Gastrocnemius medialis (tissue), 4 donors: ENCODE results near the gene RAD51B. TPM values are rescaled to one million over a fixed set of nuclear protein-coding genes. Genes with fewer than 3 reads are reported as not detected.

Source experiments
- ATAC-seq, 2 donors: fragments of 150-250 bp; one replicate each; pipeline ENCODE4 v1.9.1; 2016
- DNase-seq, 2 donors: peaks; one replicate each; pipeline ENCODE4 v3.0.0-alpha.2; 2019
- H3K27ac ChIP-seq, 4 donors: fragments of 200-600 bp; sonication (generic); 1 replicate in 1 of 4; 2 replicates in 3 of 4; pipeline ENCODE4 v1.5.1; 2016 to 2018; ENCODE audit warnings: mild to moderate bottlenecking in 2 of 4, moderate library complexity in 1 of 4
- H3K27me3 ChIP-seq, 3 donors: fragments of 200-600 bp; sonication (generic) in 2 of 3; 1 replicate in 1 of 3; 2 replicates in 2 of 3; pipeline versions ENCODE4 v1.5.1 to v1.6.0; 2016 to 2019; ENCODE audit warnings: mild to moderate bottlenecking in 1 of 3, moderate library complexity in 1 of 3
- H3K36me3 ChIP-seq, 2 donors: fragments of 200-600 bp; sonication (generic) in 1 of 2; one replicate each; pipeline ENCODE4 v1.5.1; 2017 to 2018
- H3K4me1 ChIP-seq, 2 donors: fragments of 200-600 bp; sonication (generic) in 1 of 2; one replicate each; pipeline ENCODE4 v1.5.1; 2016 to 2017; ENCODE audit warnings: mild to moderate bottlenecking in 2 of 2
- H3K4me3 ChIP-seq, 4 donors: fragments of 200-600 bp; sonication (generic) in 3 of 4; 1 replicate in 1 of 4; 2 replicates in 3 of 4; pipeline ENCODE4 v1.5.1; 2016 to 2019; ENCODE audit warnings: mild to moderate bottlenecking in 2 of 4
- H3K9me3 ChIP-seq, 3 donors: fragments of 200-600 bp; sonication (generic) in 2 of 3; 1 replicate in 1 of 3; 2 replicates in 2 of 3; pipeline ENCODE4 v1.5.1; 2016 to 2019
- POLR2A ChIP-seq, 2 donors: fragments of 450-650 bp; IDR thresholded peaks; one replicate each; pipeline ENCODE4 v1.6.1; 2017; ENCODE audit warnings: antibody characterized with exemption in 2 of 2, mild to moderate bottlenecking in 2 of 2, moderate library complexity in 2 of 2
- in situ Hi-C, 4 donors: fragments of 200-750 bp; cut with MboI; loops; one replicate each; pipeline versions ENCODE4 v1.15.0 to v1.8.0; 2017; ENCODE audit warnings: low sequenced_read_pairs in 4 of 4
- intact Hi-C: fragments of 100-400 bp; cut with DNase I; formaldehyde crosslinking; loops from one replicate; pipeline ENCODE4 v1.15.1; 2023; ENCODE audit warnings: low total_unique reads
- total RNA-seq, 4 donors: library from RNA; depleted of rRNA; stranded (reverse); fragments of >200 nt; gene quantifications; one replicate each; pipeline versions ENCODE4 v1.1.0 to v1.2.3, GENCODE V29; 2016
- TF ChIP-seq, protein P1 (sequence below), 5 experiments: fragments of 450-650 bp in 3 of 5; fragments of 200-600 bp in 2 of 5; sonication (generic) in 2 of 5; IDR thresholded peaks in 4 of 5; conservative IDR thresholded peaks in 1 of 5; 1 replicate in 4 of 5; 2 replicates in 1 of 5; pipeline ENCODE4 v1.5.1; 2016 to 2019; ENCODE audit warnings: antibody characterized with exemption in 5 of 5, mild to moderate bottlenecking in 3 of 5, moderate library complexity in 3 of 5

RAD51B gene
- total RNA-seq, 4 donors from 2014 or later = 1.6 to 3.3 (median 2.4) TPM

DNA sequence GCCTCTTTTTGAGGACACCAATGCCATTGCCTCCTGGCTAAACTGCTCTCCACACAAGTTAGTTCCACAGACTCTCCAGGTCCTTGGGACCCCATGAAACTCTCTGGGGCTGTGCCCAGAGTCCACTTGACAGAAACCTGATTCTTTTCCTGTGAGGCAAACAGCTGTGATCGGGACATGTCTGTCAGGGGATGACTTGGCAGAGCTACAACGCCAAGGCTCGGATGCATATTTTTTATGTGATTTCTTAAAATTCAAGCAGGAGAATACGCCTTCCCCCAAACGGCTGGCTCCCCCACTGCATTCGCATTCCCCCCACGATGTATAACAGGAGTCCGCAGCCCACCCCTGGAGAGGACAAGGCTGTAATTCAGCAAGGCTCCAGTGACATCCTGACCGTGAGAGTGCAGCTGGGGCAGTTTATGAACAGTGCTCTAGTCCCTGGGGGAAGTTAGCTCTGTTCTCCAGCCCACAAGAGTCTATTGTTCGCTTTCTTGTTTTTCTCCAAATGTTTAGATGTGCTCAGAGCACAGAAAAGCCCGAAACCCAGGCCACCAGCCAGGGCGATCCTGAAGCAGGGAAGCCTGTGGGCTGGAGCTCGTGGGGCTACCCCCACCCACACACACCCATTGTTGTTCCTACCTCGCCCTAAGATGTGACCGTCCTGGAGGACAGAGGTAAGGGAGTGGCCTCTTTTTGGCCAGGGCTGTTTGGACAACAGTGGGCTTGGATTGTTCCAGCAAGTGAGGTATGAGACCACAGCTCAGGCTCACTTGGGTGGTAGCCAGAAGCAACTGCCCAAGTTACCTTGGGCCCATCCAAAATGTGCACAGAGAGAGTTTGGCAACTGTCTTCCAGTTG is 813.8 kb downstream of the RAD51B start:
- no peaks in the 10 kb centered on the region for H3K27me3 ChIP-seq
- no peak for TF ChIP-seq POLR2A (IDR thresholded peaks at IDR 0.05)
- TF ChIP-seq, protein P1, sequence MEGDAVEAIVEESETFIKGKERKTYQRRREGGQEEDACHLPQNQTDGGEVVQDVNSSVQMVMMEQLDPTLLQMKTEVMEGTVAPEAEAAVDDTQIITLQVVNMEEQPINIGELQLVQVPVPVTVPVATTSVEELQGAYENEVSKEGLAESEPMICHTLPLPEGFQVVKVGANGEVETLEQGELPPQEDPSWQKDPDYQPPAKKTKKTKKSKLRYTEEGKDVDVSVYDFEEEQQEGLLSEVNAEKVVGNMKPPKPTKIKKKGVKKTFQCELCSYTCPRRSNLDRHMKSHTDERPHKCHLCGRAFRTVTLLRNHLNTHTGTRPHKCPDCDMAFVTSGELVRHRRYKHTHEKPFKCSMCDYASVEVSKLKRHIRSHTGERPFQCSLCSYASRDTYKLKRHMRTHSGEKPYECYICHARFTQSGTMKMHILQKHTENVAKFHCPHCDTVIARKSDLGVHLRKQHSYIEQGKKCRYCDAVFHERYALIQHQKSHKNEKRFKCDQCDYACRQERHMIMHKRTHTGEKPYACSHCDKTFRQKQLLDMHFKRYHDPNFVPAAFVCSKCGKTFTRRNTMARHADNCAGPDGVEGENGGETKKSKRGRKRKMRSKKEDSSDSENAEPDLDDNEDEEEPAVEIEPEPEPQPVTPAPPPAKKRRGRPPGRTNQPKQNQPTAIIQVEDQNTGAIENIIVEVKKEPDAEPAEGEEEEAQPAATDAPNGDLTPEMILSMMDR (IDR thresholded peaks at IDR 0.05 in 4 of 5, conservative IDR thresholded peaks at IDR 0.05 in 1 of 5) = no peak
- intact Hi-C loops = loop anchor here (10.0 kb wide), 1 partner anchor 809 kb away; no protein-coding TSS in a partner anchor
- no peaks in the 10 kb centered on the region for H3K36me3 ChIP-seq
- H3K27ac ChIP-seq = peak overlapping the region; percentile 49 to 62 (median 52)
- H3K4me1 ChIP-seq = peaks cover 16 to 25% of the 10 kb centered on the region in 2 donors
- no peaks in the 10 kb centered on the region for H3K9me3 ChIP-seq
- peak; percentile 45 to 47 for ATAC-seq
- in situ Hi-C loops = no loop called here
- H3K4me3 ChIP-seq = no peak overlapping the region
- DNase-seq = no peak

DNA sequence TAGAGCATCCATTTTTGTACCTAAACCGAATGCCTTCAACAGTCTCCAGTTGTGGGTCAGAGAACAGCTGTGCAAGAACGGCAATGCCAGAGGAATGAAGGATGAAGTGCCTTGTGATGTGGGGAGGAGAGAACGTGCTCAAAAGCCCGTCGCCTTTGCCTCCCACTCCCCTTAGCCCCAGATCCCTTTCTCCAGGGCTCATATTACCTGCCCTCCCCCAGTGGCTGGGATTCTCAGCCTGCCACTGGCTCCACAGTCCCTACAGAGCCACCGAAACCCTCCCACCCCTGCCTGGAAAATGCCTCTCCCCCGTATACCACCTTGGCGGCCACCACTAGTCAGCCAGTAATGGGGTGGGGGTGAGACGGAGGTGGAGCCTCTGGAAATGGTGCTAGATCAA is 814.8 kb downstream of the RAD51B start:
- Histone ChIP-seq H3K36me3 (no peaks in the 10 kb centered on the region), H3K27ac (peak overlapping the region in 1 of 4 donors; percentile 49), H3K4me1 (peaks cover 26 to 34% of the 10 kb centered on the region in 2 donors), H3K27me3 (no peaks in the 10 kb centered on the region), H3K4me3 (no peak overlapping the region), H3K9me3 (no peaks in the 10 kb centered on the region)
- TF ChIP-seq, protein P1 (IDR thresholded peaks at IDR 0.05 in 4 of 5, conservative IDR thresholded peaks at IDR 0.05 in 1 of 5) = no peak
- no peak for TF ChIP-seq POLR2A (IDR thresholded peaks at IDR 0.05)
- intact Hi-C loops (loop anchor here (10.0 kb wide), 1 partner anchor 810 kb away; no protein-coding TSS in a partner anchor), in situ Hi-C loops (no loop called here)
- ATAC-seq (no peak), DNase-seq (no peak)

DNA sequence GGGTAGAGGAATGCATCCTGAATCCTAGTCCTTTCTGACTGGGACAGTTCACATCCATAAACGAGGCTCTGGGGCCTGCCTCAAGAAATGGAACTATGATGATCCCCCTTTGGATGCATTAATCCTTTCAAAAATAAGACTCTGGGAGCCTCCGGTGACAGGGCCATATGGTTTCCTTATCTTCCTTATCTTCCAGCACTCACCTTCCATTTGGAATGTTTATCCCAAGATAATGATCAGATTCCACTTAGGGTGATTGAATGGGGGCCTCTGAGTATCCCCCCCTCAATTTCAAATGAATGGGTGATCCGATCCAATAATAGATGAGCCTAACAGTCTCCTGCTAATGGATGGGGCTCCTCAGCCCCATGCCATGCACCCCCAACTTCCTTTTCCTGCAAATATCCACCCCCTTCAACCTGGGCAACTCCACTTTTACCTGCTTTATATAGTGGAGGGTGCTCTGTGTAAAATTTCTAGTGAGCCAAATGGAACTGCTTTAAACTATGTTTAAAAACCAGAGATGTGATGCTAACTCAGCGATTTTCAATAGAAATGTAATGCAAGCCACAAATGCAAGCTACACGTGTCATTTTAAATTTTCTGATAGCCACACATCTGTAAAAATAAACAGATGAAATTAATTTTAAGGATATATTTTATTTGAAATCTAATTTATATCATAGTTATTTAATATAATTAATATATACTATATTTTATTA is 815.5 kb downstream of the RAD51B start:
- H3K4me3 ChIP-seq = no peak overlapping the region
- no peak for ATAC-seq
- H3K4me1 ChIP-seq = peaks cover 28 to 37% of the 10 kb centered on the region in 2 donors
- DNase-seq = no peak
- no peaks in the 10 kb centered on the region for H3K9me3 ChIP-seq
- no peaks in the 10 kb centered on the region for H3K36me3 ChIP-seq
- no peak for TF ChIP-seq POLR2A (IDR thresholded peaks at IDR 0.05)
- TF ChIP-seq, protein P1 (IDR thresholded peaks at IDR 0.05 in 4 of 5, conservative IDR thresholded peaks at IDR 0.05 in 1 of 5) = no peak
- no peak overlapping the region for H3K27ac ChIP-seq
- in situ Hi-C loops (no loop called here), intact Hi-C loops (loop anchor here (10.0 kb wide), 1 partner anchor 810 kb away; no protein-coding TSS in a partner anchor)
- H3K27me3 ChIP-seq = no peaks in the 10 kb centered on the region

GRCh38 chr14:68636597-68636996 is 817.0 kb downstream of the RAD51B start:
- TF ChIP-seq POLR2A (IDR thresholded peaks at IDR 0.05) = no peak
- TF ChIP-seq, protein P1 (IDR thresholded peaks at IDR 0.05 in 4 of 5, conservative IDR thresholded peaks at IDR 0.05 in 1 of 5) = no peak
- DNase-seq (no peak), ATAC-seq (no peak)
- peaks cover 0 to 7% (median 0%) of the 10 kb centered on the region in 3 donors for H3K9me3 ChIP-seq
- peaks cover 28 to 32% of the 10 kb centered on the region in 2 donors for H3K4me1 ChIP-seq
- in situ Hi-C loops (no loop called here), intact Hi-C loops (loop anchor here (10.0 kb wide), 1 partner anchor 812 kb away; no protein-coding TSS in a partner anchor)
- H3K4me3 ChIP-seq = no peak overlapping the region
- H3K27me3 ChIP-seq = no peaks in the 10 kb centered on the region
- H3K27ac ChIP-seq = peak overlapping the region in 1 of 4 donors; percentile 25
- H3K36me3 ChIP-seq = no peaks in the 10 kb centered on the region
